PC-3 (cell line): ENCODE results near the gene STAT3. TPM values are rescaled to one million over a fixed set of nuclear protein-coding genes. Genes with fewer than 3 reads are reported as not detected.
"Not testable (repeated sequence)": the region's sequence is repeated elsewhere in the genome, so short reads cannot be mapped to it uniquely, and the experiment has no call there.

Experiments used
- ATAC-seq: fragments of 200-7000 bp; cut with Tn5 transposase; 2 replicates; pipeline ENCODE4 v1.9.1; 2020; ENCODE audit warnings: mild to moderate bottlenecking, moderate library complexity
- BruUV-seq: library from RNA; stranded (reverse); fragments of 400-500 nt; replicated peaks from 2 replicates; lab custom pipeline; 2021; lab: Mats Ljungman, UMichigan
- CTCF ChIA-PET: fragments of 300-600 bp; sonication (Branson Sonifier 250); formaldehyde crosslinking; loops from one replicate; lab custom pipeline; 2022; ENCODE audit warnings: antibody characterized with exemption; lab: Charles Lee
- POLR2A ChIA-PET: fragments of 300-600 bp; sonication (Branson Sonifier 250); formaldehyde crosslinking; loops from one replicate; lab custom pipeline; 2022; ENCODE audit warnings: antibody characterized with exemption; ENCODE audit not compliant: unreplicated experiment; lab: Charles Lee
- DNase-seq: peaks from one replicate; pipeline ENCODE4 v3.0.0-alpha.2; 2015
- H2AFZ ChIP-seq: fragments of 300-600 bp; sonication (generic); 2 replicates; pipeline ENCODE4 v1.6.0; 2016; ENCODE audit warnings: antibody characterized with exemption, low read length
- H3F3A ChIP-seq: fragments of 300-600 bp; sonication (generic); one replicate; pipeline ENCODE4 v1.6.0; 2017; ENCODE audit warnings: antibody characterized with exemption, low read length, control low read depth, mild to moderate bottlenecking; ENCODE audit not compliant: unreplicated experiment
- H3K27ac ChIP-seq: fragments of 300-600 bp; sonication (generic); 2 replicates; pipeline ENCODE4 v1.5.1; 2016; ENCODE audit warnings: mild to moderate bottlenecking, low read length
- H3K27me3 ChIP-seq: fragments of 300-600 bp; sonication (generic); 2 replicates; pipeline ENCODE4 v1.6.1; 2016; ENCODE audit warnings: low read length, mixed read lengths
- H3K36me3 ChIP-seq: fragments of 300-600 bp; sonication (generic); 2 replicates; pipeline ENCODE4 v1.6.1; 2016; ENCODE audit warnings: low read depth, mixed run types, low read length, mixed read lengths
- H3K4me1 ChIP-seq: fragments of 300-600 bp; sonication (generic); 2 replicates; pipeline ENCODE4 v1.5.1; 2016; ENCODE audit warnings: low read length; ENCODE audit not compliant: insufficient read depth
- H3K4me2 ChIP-seq: fragments of 300-600 bp; sonication (generic); 2 replicates; pipeline ENCODE4 v1.6.0; 2016; ENCODE audit warnings: low read length
- H3K4me3 ChIP-seq: fragments of 300-600 bp; sonication (generic); 2 replicates; pipeline ENCODE4 v1.5.1; 2016; ENCODE audit warnings: mild to moderate bottlenecking, low read length, mixed read lengths
- H3K79me2 ChIP-seq: fragments of 300-600 bp; sonication (generic); 2 replicates; pipeline ENCODE4 v1.6.1; 2017; ENCODE audit warnings: low read length, mixed read lengths
- H3K9ac ChIP-seq: fragments of 300-600 bp; sonication (generic); 2 replicates; pipeline ENCODE4 v1.6.0; 2016; ENCODE audit warnings: mild to moderate bottlenecking, low read length
- H3K9me2 ChIP-seq: fragments of 300-600 bp; sonication (generic); replicated peaks from 2 replicates; pipeline ENCODE4 v1.6.1; 2016; ENCODE audit warnings: mixed run types, low read length, mixed read lengths
- H3K9me3 ChIP-seq: fragments of 300-600 bp; sonication (generic); 2 replicates; pipeline ENCODE4 v1.6.1; 2016; ENCODE audit warnings: low read length, mixed read lengths
- H4K20me1 ChIP-seq: fragments of 300-600 bp; sonication (generic); 2 replicates; pipeline ENCODE4 v1.6.1; 2016; ENCODE audit warnings: low read length, mixed read lengths
- EZH2 ChIP-seq: fragments of 300-600 bp; sonication (generic); IDR thresholded peaks from one replicate; pipeline ENCODE4 v1.6.1; 2017; ENCODE audit warnings: antibody characterized with exemption, mild to moderate bottlenecking, low read length; ENCODE audit not compliant: unreplicated experiment
- EZH2phosphoT487 ChIP-seq: fragments of 300-600 bp; sonication (generic); IDR thresholded peaks from 2 replicates; pipeline ENCODE4 v1.6.1; 2018; ENCODE audit warnings: mild to moderate bottlenecking, antibody characterized with exemption, low read length, borderline replicate concordance
- intact Hi-C: fragments of 100-400 bp; cut with micrococcal nuclease; formaldehyde crosslinking; loops from 2 replicates; pipeline ENCODE4 v1.9.0; 2023
- total RNA-seq: library from RNA; depleted of rRNA; stranded (reverse); fragments of >200 nt; gene quantifications from 2 replicates; pipeline ENCODE4 v1.2.3, GENCODE V29; 2014
- TF ChIP-seq, protein P1 (sequence below): fragments of 300-600 bp; sonication (generic); conservative IDR thresholded peaks from 2 replicates; pipeline ENCODE4 v1.5.1; 2017; ENCODE audit warnings: antibody characterized with exemption, low read depth, mild to moderate bottlenecking, low read length

The STAT3 gene
- total RNA-seq, 1 experiment from 2014 or later: not detected

- no TSS peak for BruUV-seq
- Histone ChIP-seq H3K4me3 (no peak overlapping the region), H3K36me3 (no peaks in the 10 kb centered on the region), H3K9ac (no peak overlapping the region), H3K79me2 (no peaks in the 10 kb centered on the region), H3F3A (no peaks in the 10 kb centered on the region), H2AFZ (no peak overlapping the region), H3K4me2 (no peak overlapping the region), H3K9me3 (no peaks in the 10 kb centered on the region), H3K27me3 (no peaks in the 10 kb centered on the region), H3K4me1 (no peaks in the 10 kb centered on the region), H3K27ac (no peak overlapping the region), H4K20me1 (no peaks in the 10 kb centered on the region), H3K9me2 (no peaks in the 10 kb centered on the region)
- intact Hi-C loops: no loop called here
- ChIA-PET POLR2A (no interaction called here), CTCF (no interaction called here)
- TF ChIP-seq EZH2phosphoT487 (no peak), EZH2 (no peak)
- TF ChIP-seq, protein P1, sequence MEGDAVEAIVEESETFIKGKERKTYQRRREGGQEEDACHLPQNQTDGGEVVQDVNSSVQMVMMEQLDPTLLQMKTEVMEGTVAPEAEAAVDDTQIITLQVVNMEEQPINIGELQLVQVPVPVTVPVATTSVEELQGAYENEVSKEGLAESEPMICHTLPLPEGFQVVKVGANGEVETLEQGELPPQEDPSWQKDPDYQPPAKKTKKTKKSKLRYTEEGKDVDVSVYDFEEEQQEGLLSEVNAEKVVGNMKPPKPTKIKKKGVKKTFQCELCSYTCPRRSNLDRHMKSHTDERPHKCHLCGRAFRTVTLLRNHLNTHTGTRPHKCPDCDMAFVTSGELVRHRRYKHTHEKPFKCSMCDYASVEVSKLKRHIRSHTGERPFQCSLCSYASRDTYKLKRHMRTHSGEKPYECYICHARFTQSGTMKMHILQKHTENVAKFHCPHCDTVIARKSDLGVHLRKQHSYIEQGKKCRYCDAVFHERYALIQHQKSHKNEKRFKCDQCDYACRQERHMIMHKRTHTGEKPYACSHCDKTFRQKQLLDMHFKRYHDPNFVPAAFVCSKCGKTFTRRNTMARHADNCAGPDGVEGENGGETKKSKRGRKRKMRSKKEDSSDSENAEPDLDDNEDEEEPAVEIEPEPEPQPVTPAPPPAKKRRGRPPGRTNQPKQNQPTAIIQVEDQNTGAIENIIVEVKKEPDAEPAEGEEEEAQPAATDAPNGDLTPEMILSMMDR: no peak
- ATAC-seq: no peak
- DNase-seq: no peak
These were observed 84.5 kb downstream of the STAT3 start for GRCh38 chr17:42303694-42304093.

- H3K4me3 ChIP-seq: no peak overlapping the region
- no peaks in the 10 kb centered on the region for H3K4me1 ChIP-seq
- intact Hi-C loops: no loop called here
- H3K79me2 ChIP-seq: no peaks in the 10 kb centered on the region
- H3K9me3 ChIP-seq: no peaks in the 10 kb centered on the region
- TF ChIP-seq, protein P1: no peak
- TF ChIP-seq EZH2 (no peak), EZH2phosphoT487 (no peak)
- no peak overlapping the region for H2AFZ ChIP-seq
- POLR2A ChIA-PET: no interaction called here
- DNase-seq (no peak), ATAC-seq (no peak)
- no peaks in the 10 kb centered on the region for H3K27me3 ChIP-seq
- no peaks in the 10 kb centered on the region for H4K20me1 ChIP-seq
- H3K4me2 ChIP-seq: no peak overlapping the region
- H3K27ac ChIP-seq: no peak overlapping the region
- CTCF ChIA-PET: no interaction called here
- no TSS peak for BruUV-seq
- no peaks in the 10 kb centered on the region for H3F3A ChIP-seq
- no peaks in the 10 kb centered on the region for H3K9me2 ChIP-seq
- no peaks in the 10 kb centered on the region for H3K36me3 ChIP-seq
- no peak overlapping the region for H3K9ac ChIP-seq
These were observed 87.2 kb downstream of the STAT3 start for GRCh38 chr17:42301022-42301421.

DNA sequence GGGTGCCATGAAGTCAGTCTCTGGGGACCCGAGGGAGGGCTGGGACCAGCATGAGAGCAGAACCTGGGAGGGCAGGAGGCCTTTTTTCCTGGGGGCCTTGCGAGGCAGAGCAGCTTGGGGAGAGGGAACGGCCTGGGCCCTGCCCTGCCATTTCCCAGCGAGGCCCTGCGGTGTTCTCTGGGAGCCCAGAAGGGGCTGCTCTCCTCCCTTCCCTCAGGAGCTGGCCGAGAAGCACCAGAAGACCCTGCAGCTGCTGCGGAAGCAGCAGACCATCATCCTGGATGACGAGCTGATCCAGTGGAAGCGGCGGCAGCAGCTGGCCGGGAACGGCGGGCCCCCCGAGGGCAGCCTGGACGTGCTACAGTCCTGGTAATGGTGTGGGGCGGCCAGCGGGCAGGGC lies 88.3 kb downstream of the STAT3 start:
- CTCF ChIA-PET, H3K4me1 ChIP-seq: not testable (repeated sequence)

GRCh38 chr17:42299361-42299760 lies 88.9 kb downstream of the STAT3 start:
- intact Hi-C loops, H3K9me3 ChIP-seq, ATAC-seq, DNase-seq, H3K36me3 ChIP-seq, H4K20me1 ChIP-seq, H3K4me3 ChIP-seq, H3K79me2 ChIP-seq, H3K4me2 ChIP-seq, H3K9me2 ChIP-seq, CTCF ChIA-PET, POLR2A ChIA-PET, H2AFZ ChIP-seq, H3K27ac ChIP-seq, H3K9ac ChIP-seq, H3K4me1 ChIP-seq, H3F3A ChIP-seq, BruUV-seq, H3K27me3 ChIP-seq: not testable (repeated sequence)

More for the DNA sequence above, 88.3 kb downstream of the STAT3 start:
- H3K9ac ChIP-seq, H3K4me3 ChIP-seq, intact Hi-C loops, H3F3A ChIP-seq, POLR2A ChIA-PET, H3K9me2 ChIP-seq, ATAC-seq, H3K36me3 ChIP-seq, H3K4me2 ChIP-seq, H3K27me3 ChIP-seq, H2AFZ ChIP-seq, BruUV-seq, H4K20me1 ChIP-seq, H3K27ac ChIP-seq, H3K79me2 ChIP-seq, DNase-seq, H3K9me3 ChIP-seq: not testable (repeated sequence)

- H3K27ac ChIP-seq, intact Hi-C loops, H3K9me3 ChIP-seq, H3K36me3 ChIP-seq, H3K9ac ChIP-seq, ATAC-seq, CTCF ChIA-PET, H3K79me2 ChIP-seq, H4K20me1 ChIP-seq, BruUV-seq, H3K4me3 ChIP-seq, H3K9me2 ChIP-seq, H3K4me1 ChIP-seq, H2AFZ ChIP-seq, DNase-seq, H3F3A ChIP-seq, H3K4me2 ChIP-seq, H3K27me3 ChIP-seq, POLR2A ChIA-PET: not testable (repeated sequence)
These were observed 90.5 kb downstream of the STAT3 start for GRCh38 chr17:42297775-42298174.
